DND-41 (cell line): ENCODE measurements around the gene HTR3B.

ENCODE experiments used
- EZH2 ChIP-seq: IDR thresholded peaks from 3 replicates; pipeline ENCODE4 v1.6.1; 2012; ENCODE audit warnings: borderline replicate concordance, low read depth, mild to moderate bottlenecking, moderate library complexity, low read length, inconsistent platforms; ENCODE audit not compliant: severe bottlenecking
- TF ChIP-seq, protein P1 (sequence below): IDR thresholded peaks from 2 replicates; pipeline ENCODE4 v1.5.1; 2012; ENCODE audit warnings: borderline replicate concordance, low read length, moderate library complexity, mild to moderate bottlenecking; ENCODE audit not compliant: poor library complexity, severe bottlenecking; ENCODE audit errors: extremely low read depth

DNA sequence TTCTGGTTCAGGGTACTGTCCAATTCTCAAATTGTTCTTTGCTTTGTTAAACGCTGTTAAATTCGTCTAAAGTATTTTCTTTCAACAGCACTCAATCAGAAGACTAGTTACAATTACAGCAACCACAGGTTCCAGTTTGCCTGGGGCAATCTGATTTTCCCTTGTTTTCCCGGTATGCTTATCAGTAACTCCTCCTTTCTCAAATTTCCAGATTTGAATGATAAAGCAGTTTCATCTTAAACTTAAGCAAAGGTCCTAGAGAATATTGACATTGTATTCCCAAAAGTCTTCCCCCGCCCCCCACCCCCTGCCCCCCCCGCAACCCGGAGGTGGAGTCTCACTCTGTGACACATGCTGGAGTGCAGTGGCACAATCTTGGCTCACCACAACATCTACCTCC, 18.7 kb upstream of the HTR3B start:
- TF ChIP-seq, protein P1, sequence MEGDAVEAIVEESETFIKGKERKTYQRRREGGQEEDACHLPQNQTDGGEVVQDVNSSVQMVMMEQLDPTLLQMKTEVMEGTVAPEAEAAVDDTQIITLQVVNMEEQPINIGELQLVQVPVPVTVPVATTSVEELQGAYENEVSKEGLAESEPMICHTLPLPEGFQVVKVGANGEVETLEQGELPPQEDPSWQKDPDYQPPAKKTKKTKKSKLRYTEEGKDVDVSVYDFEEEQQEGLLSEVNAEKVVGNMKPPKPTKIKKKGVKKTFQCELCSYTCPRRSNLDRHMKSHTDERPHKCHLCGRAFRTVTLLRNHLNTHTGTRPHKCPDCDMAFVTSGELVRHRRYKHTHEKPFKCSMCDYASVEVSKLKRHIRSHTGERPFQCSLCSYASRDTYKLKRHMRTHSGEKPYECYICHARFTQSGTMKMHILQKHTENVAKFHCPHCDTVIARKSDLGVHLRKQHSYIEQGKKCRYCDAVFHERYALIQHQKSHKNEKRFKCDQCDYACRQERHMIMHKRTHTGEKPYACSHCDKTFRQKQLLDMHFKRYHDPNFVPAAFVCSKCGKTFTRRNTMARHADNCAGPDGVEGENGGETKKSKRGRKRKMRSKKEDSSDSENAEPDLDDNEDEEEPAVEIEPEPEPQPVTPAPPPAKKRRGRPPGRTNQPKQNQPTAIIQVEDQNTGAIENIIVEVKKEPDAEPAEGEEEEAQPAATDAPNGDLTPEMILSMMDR: no peak
- TF ChIP-seq EZH2: no peak
